ENCODE measurements around the gene KLHL42.

DNA sequence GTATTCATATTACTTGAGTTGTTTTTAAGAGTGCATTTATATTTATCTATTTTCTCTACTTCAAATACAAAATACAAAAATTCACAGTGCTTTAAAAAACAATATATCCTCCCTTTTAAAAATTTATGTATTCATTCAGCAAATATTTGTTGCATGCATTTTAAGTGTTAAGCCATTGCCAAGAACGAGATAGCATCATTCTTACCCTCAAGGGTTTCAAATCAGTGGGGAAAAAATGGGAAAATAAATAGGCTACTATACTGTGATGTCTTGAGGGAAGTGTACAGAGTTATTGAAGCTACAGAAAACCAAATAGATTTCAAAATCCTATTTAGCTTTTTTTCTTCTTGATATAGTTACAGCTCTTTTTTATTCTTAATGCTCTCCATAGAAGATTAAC lies 46.2 kb upstream of the KLHL42 start:
- no peak for TF ChIP-seq EZH2 (IDR thresholded peaks at IDR 0.05)
- TF ChIP-seq POLR2AphosphoS5 (IDR thresholded peaks at IDR 0.05; ENCODE audit: borderline replicate concordance, low read depth, low read length): no peak

Data from SK-N-MC (cell line).